Mononuclear cell (primary cell): ENCODE measurements around the gene SWSAP1. TPM values are rescaled to one million over a fixed set of nuclear protein-coding genes. Genes with fewer than 3 reads are reported as not detected.
"Not testable (repeated sequence)": the region's sequence is repeated elsewhere in the genome, so short reads cannot be mapped to it uniquely, and the experiment has no call there.

Experiments
- H3K27me3 ChIP-seq: 2 replicates; pipeline ENCODE4 v1.6.0; 2011; ENCODE audit warnings: low read length, control low read depth; ENCODE audit not compliant: insufficient read depth
- H3K4me1 ChIP-seq: 2 replicates; pipeline ENCODE4 v1.5.1; 2011; ENCODE audit warnings: mild to moderate bottlenecking, low read length, control low read depth; ENCODE audit not compliant: insufficient read depth
- H3K4me3 ChIP-seq: 2 replicates; pipeline ENCODE4 v1.5.1; 2011; ENCODE audit warnings: mild to moderate bottlenecking, low read length, moderate library complexity
- H3K9me3 ChIP-seq: 2 replicates; pipeline ENCODE4 v1.5.1; 2011; ENCODE audit warnings: low read depth, mild to moderate bottlenecking, control low read depth, low read length
- total RNA-seq: library from RNA; depleted of rRNA; stranded (reverse); fragments of >200 nt; gene quantifications from one replicate; pipeline ENCODE4 v1.2.3, GENCODE V29; 2012

Gene SWSAP1
- total RNA-seq, 1 donor: 0.94 TPM

DNA sequence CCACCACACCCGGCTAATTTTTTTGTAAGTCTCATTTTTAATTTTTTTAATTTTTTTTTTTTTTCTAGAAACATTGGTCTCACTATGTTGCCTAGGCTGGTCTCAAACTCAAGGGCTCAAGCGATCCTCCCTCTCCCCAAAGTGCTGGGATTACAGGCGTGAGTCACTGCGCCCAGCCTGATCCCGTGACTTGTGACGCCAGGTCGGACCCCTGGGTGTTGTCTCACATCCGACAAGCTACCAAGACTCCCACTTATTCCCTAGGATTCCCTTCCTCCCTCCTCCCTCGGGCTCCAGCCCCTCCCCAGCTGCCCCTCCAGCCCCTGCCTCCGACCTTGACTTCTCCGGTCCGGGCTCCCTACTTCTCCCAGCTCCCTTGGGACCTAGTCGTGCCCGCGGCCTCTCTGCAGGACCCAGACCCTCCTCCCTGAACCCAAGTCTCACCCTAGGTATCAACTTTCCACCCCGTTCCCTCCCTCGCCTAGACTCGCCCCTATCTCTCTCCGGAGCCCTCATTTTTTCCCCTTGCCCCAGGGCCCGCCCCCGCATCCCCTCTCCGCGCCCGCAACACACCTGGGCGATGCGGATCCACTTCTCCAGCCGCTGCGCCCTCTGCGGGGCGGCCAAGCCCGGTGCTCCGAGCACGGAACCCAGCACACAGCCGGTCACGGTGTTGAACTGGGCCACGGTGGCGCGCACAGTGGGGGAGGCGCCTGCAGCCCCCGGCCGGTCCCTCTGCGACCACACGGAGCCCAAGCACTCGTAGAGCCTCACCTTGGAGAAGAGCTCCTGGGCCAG, 31.6 kb downstream of the SWSAP1 start:
- Histone ChIP-seq H3K9me3 (no peaks in the 10 kb centered on the region), H3K27me3 (no peaks in the 10 kb centered on the region), H3K4me3 (no peak overlapping the region), H3K4me1 (peaks cover 13% of the 10 kb centered on the region)

DNA sequence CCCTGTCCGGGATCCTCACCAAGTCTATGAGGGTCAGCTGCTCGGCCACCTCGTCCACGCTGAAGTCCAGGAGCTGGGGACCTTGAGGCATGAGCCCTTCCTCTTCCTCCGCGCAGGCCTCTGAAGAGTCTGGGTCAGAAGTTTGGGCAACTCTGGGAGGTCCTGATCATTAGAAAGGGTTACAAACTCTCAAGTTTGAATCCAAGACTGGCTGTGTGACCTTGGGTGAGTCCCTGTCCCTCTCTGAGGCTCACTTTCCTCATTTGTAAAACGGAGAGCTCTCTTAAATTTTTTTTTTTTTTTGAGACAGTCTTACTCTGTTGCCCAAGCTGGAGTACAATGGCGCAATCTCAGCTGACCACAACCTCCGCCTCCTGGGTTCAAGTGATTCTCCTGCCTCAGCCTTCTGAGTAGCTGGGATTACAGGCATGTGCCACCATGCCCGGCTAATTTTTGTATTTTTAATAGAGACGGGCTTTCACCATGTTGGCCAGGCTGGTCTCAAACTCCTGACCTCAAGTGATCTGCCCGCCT, 32.3 kb downstream of the SWSAP1 start:
- H3K4me1 ChIP-seq: peaks cover 13% of the 10 kb centered on the region
- H3K4me3 ChIP-seq, H3K27me3 ChIP-seq, H3K9me3 ChIP-seq: not testable (repeated sequence)

DNA sequence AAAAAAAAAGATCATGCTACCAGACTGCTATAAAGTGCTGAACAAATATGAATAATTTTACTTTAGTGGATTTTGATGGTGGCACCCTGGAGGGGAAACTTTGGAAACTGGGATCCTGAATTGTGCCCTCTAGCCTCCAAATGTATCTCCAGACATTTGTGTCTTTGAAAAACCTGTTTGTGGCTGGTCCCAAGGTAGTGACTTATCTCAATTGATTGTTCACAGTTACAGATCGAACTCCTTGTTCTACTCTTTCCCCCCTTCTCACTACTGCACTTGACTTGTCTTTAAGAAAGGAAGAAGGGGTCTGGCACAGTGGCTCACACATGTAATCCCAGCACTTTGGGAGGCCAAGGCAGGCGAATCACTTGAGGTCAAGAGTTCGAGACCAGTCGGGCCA, 34.1 kb downstream of the SWSAP1 start:
- Histone ChIP-seq H3K4me1 (peaks cover 13% of the 10 kb centered on the region), H3K9me3 (no peaks in the 10 kb centered on the region), H3K4me3 (no peak overlapping the region), H3K27me3 (no peaks in the 10 kb centered on the region)

- Histone ChIP-seq H3K9me3 (no peaks in the 10 kb centered on the region), H3K4me1 (peaks cover 13% of the 10 kb centered on the region), H3K4me3 (no peak overlapping the region), H3K27me3 (no peaks in the 10 kb centered on the region)
Measured at GRCh38 chr19:11410682-11411081, 36.2 kb downstream of the SWSAP1 start.

DNA sequence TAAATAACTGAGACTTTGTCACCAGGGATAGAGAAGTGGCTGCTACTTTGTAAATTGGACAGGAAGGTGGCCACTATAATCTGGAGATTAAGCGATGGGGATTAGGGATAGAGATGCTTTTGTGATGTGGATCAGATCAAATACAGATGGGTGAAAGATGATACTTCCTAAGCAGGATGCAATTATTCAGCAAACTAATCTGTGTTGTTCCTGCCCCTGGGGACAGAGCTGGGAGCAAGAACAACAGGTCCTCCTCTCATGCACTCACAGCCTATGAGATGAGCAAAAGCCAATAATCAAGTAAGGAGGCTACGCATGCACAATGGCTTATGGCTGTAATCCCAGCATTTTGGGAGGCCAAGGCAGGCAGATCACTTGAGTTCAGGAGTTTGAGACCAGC, 40.1 kb downstream of the SWSAP1 start:
- peaks cover 9% of the 10 kb centered on the region for H3K27me3 ChIP-seq
- peaks cover 8% of the 10 kb centered on the region for H3K4me1 ChIP-seq
- no peak overlapping the region for H3K4me3 ChIP-seq
- no peaks in the 10 kb centered on the region for H3K9me3 ChIP-seq

DNA sequence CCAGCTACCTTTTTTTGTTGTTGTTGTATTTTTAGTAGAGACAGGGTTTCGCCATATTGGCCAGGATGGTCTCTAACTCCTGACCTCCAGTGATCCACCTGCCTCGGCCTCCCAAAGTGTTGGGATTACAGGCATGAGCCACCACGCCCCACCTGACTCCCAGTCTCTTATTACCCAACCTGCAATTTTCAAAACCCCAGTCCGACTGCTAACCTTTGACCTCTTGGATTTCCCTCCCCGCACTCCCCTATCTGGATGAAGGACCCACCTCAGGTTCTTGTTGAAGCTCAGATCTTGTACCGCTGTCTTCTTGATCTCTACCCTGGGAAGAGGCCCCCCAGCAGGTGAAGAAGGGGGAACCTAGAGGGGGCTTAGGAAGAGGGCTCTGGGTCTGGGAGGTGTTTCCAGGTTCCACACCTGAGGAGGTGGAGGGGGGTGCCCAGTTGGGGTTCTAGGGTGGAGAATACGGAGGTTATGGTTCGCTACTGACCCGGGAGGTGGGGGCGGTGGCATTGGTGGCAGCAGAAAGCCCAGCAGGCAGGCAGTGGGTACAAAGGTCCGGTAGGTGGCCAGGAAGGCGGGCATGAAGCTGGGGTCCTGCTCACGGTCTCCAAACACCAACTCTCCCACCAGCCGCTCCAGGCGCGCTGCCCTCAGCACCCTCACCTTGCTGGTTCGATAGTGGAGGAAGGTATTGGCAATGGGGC, 42.0 kb downstream of the SWSAP1 start:
- Histone ChIP-seq H3K4me1 (peaks cover 22% of the 10 kb centered on the region), H3K9me3 (no peaks in the 10 kb centered on the region), H3K27me3 (peaks cover 28% of the 10 kb centered on the region), H3K4me3 (no peak overlapping the region)

DNA sequence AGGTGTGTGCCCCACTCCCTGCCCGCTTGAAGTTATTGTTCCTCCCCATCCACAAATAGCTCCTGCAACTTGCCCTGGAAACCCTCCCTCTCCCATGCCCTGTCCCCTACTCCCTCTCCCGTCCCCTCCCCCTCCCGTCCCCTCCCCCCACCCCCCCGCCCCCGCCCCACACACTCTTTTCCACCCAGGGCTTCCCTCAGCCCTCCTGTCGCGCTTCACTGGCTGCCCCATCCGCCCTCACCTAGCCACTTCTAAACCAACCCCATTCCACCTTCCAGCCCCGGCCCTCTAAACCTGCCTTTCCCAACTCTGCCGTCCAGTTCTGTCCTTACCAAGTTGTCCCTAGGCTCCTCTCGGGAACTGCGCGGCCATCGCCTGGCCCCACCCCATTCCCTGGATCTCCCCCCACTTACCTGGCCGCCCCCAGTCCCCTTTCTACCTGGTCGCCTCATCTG, 43.7 kb downstream of the SWSAP1 start:
- H3K27me3 ChIP-seq: peaks cover 38% of the 10 kb centered on the region
- no peaks in the 10 kb centered on the region for H3K9me3 ChIP-seq
- peaks cover 39% of the 10 kb centered on the region for H3K4me1 ChIP-seq
- H3K4me3 ChIP-seq: no peak overlapping the region

DNA sequence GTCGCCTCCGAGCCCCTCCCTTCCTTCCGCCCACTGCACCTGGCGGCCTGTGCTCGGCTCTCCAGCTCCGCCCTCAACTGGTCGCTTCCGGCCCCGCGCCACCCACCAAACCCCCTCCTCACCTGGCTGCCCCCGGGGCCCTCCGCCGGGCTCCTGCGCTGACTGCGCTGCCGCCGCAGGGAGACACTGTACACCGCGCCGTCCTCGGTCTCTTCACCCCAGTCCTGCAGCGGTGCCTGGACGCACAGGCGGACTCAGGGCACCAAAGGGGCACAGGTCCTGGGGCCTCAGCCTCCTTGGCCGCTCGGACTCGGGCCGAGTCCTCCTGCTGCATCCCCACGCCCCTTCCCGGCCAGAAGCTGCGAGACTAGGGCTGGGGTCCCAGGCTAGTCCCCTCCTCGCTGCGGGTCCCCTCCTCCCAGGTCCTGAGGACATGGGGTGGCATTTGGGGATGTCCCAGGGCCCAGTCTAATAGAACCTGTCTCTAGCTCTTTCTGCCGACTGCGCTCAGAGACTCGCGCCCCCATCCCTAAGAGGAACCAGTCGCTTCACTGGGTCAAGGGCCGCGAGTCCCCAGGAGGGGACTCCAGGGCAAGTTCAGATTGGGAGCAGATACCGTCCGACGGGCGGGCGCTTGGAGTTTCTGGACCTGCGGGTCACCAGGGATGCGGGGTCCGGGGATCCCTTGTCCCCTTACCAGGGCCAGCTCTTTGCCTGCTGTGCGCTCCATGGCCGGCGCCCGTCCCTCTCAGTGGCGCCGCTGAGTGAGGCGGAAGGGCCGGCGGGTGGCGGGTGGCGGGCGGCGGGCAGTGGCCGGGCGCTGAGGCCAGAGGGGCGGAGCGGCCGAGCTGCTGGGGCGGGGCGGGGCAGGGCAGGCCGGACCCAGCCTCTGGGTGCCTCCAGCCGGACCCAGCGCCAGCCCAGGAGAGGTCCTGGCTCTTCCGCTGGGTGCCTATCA, 44.4 kb downstream of the SWSAP1 start, which contains the start of gene RGL3:
TSS of gene RGL3 (minus strand) at position 766 of the 958 bp plus-strand sequence. CDS start at position 730, 36 bp downstream.
- Histone ChIP-seq H3K27me3 (peaks cover 44% of the 10 kb centered on the region), H3K9me3 (no peaks in the 10 kb centered on the region), H3K4me1 (peaks cover 44% of the 10 kb centered on the region), H3K4me3 (no peak within 1 kb of the TSS)

DNA sequence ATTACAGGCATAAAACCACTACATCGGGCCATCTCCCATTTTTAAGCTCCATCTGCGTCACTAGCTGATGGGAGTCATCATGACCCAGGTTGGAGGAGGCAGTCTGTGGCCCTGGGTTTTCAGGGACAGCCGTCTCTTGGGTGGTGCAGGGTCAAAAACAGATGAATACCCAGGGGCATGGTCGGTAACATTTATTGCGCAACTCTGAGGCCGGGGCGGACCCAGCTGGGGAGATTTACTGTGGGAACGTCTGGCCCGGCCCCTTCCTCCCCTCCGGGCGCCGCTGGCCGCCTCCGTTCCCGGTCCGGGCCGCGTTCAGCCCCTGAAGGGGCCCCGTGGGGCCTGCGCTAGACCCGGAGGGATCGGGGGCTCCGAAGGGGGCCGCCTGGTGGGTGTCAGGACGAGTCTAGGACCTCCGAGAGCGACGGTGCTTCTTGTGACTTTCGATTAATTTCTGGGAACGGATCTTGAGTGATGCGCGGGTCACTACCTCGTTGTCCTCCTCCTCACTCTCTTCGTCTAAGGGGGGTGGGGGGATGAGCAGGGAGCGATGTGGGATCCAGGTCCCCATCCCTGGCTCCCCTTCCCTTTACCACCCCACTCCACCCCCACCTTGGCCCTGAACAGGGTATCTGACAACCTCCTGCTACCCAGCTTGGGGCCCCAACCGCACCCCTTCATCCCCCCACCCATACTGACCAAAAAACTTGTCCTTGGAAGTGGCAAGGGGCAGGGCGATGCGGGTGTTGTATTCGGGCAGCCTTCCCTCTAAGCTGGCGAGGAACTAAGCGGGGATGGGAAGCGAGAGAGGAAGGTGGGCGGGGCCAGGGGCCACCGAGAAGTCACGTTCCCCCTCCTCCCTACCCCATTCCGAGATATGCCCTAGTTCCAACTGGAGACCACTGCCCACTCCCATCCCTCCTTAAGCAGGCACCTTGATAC, 46.2 kb downstream of the SWSAP1 start:
- peaks cover 47% of the 10 kb centered on the region for H3K4me1 ChIP-seq
- no peaks in the 10 kb centered on the region for H3K9me3 ChIP-seq
- H3K4me3 ChIP-seq: peak overlapping the region; percentile 13
- peaks cover 48% of the 10 kb centered on the region for H3K27me3 ChIP-seq

DNA sequence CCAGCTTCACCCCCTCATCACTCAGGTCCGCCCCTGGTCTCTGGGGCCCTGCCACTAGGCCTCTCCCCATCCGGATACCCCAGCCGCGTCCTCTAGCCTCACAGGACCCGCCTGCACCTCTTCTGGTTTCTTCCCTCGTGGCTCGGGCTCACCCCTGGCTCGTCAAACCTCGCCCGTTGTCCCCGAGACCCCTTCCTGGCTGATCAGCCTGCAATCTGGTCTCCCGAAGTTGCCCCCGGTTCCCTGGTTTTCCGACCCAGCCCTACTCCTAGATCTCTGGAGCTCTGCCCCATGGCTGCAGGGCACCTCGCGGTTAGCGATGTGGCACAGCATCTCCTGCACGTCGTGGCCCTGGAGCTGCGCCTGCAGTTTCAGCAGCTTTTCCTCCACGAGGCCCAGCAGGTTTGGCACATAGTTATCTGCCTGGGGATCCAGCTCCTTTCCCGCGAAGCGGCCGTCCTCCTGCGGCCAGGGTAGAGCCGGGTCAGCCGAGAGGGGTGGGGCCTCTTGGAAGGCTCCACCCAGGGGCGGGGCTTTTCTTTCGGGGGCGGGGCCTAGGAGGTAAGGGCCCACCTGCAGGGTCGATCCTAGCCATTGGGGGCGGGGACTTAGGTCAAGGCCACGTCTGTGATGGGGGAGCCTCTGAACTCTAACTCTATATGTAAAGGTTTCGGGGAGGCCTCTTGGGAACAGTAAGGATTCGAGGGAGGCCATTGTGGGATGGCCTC, 47.1 kb downstream of the SWSAP1 start:
- Histone ChIP-seq H3K4me3 (no peak overlapping the region), H3K27me3 (peaks cover 48% of the 10 kb centered on the region), H3K4me1 (peaks cover 47% of the 10 kb centered on the region), H3K9me3 (no peaks in the 10 kb centered on the region)

DNA sequence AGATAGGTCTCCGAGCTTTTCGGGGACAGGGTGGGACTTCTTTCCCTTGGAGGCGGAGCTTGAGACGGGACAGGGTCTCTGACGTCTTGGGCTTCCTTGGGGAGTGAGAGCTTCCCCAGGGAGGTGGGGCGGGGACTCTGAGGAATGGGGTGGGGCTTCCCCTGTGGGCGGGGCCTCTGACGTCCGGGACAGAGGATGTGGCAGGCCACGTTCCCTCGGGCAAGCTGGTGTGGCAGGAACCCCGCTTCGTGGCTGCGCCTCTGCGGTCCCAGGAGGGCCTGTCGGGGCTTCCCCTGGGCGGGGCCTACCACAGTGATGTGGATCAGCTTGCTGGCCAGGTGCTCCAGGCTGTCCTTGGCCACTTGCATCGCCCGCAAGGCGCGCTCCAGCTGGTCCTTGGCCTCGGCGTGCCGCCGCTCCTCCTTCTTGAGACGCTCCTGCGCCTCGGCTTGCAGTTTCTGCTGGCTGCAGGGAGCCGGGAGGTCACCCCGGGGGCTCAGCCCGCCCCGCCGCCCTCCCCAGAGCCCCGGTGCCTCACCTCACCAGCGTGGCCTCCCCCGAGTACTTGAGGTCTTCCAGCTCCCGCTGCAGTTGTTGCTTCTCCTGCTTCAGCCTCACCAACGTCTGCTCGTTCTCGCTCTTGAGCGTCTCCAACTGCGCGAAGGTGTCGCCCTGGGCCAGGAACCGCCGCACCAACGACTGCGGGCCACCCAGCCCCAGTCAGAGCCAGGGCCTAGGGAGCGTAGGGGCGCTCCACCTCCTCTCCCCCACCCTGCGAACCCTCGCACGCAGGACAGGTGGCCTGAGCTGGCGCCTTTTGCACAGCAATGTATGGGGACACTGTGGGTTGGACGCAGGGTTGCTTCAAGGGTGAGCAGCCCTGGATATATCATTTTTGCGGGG, 47.9 kb downstream of the SWSAP1 start:
- Histone ChIP-seq H3K4me3 (no peak overlapping the region), H3K4me1 (peaks cover 47% of the 10 kb centered on the region), H3K9me3 (no peaks in the 10 kb centered on the region), H3K27me3 (peaks cover 48% of the 10 kb centered on the region)

DNA sequence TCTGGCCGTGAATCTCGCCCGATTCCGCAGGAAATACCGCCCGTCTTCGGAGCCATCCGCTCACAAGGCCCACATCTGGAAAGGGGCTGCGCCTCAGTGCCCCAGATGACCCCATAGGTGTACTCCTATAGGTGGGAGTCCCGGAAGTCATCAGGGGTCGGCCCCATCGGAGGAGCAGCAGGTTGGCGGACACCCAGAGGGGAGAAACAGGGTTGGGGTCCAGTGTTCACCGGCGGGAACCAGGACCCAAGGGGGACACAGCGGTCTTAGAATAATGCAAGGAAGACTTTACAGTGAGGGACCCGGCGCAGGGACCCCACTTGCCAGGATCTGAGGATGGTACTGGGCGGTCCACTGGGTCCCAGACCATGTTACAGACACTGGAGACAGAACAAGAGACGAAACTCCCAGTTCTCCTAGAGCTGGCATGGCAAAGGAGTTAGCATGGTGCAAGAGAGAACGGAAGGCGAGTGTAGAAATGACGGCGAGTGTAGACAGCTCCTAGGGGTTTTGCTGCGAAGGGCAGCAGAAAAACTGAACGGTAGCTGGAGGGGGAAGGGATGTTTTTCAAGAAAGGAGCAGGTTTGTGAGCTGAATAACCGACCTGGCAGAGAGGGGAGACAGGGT, 48.8 kb downstream of the SWSAP1 start:
- Histone ChIP-seq H3K4me3 (no peak overlapping the region), H3K9me3 (no peaks in the 10 kb centered on the region), H3K4me1 (peaks cover 46% of the 10 kb centered on the region), H3K27me3 (peaks cover 48% of the 10 kb centered on the region)
